ENCODE measurements around the gene TTLL9. TPM values are rescaled to one million over a fixed set of nuclear protein-coding genes. Genes with fewer than 3 reads are reported as not detected.
A peak's percentile ranks its signal among the peaks of the same experiment; 100 is the strongest.

TTLL9 gene
- total RNA-seq, 1 experiment from 2014 or later: 2.1 TPM

- H3K4me1 ChIP-seq (ENCODE audit: control insufficient read depth, insufficient read depth, low read length): no peaks in the 10 kb centered on the region; the same call in 1 of the 2 replicates
- H3K27me3 ChIP-seq (ENCODE audit: control insufficient read depth, insufficient read depth, low read length): peaks cover 3% of the 10 kb centered on the region; the same call in 1 of the 2 replicates
- ATAC-seq: no peak
- CTCF ChIA-PET: no interaction called here
- H3K4me3 ChIP-seq (ENCODE audit: low read depth in 2 of 2, low read length in 2 of 2): peak overlapping the region; percentile 52 to 66
- H3K27ac ChIP-seq (ENCODE audit: low read length): peak overlapping the region; percentile 52
- DNase-seq (ENCODE audit: low read depth, low spot score): no peak
- intact Hi-C loops (cut with micrococcal nuclease; ENCODE audit: unreplicated experiment) (no loop called here), in situ Hi-C loops (cut with HindIII; ENCODE audit: low pct_unique_long_range_greater_than_20kb, low sequenced_read_pairs) (no loop called here)
- no peaks in the 10 kb centered on the region for H3K36me3 ChIP-seq (ENCODE audit: control insufficient read depth, insufficient read depth, low read length)
- TF ChIP-seq TCF7L2 (IDR thresholded peaks at IDR 0.05; ENCODE audit: low read depth, low read length) (no peak), CTCF (IDR thresholded peaks at IDR 0.05) (no peak), POLR2AphosphoS5 (IDR thresholded peaks at IDR 0.05; ENCODE audit: low read depth, low read length) (no peak), SIN3A (IDR thresholded peaks at IDR 0.05; ENCODE audit: borderline replicate concordance, insufficient read depth, low read depth, low read length) (no peak), REST (IDR thresholded peaks at IDR 0.05; ENCODE audit: insufficient read depth in 1 of 2, low read depth in 2 of 2, low read length in 1 of 2) (no peak)
- H3K9me3 ChIP-seq (ENCODE audit: control insufficient read depth, insufficient read depth, low read depth, low read length): no peaks in the 10 kb centered on the region
- POLR2A ChIA-PET: no interaction called here
- no TSS peak for BruUV-seq (replicated peaks)
These were observed 827 bp upstream of the TTLL9 start for GRCh38 chr20:31869673-31869941.

GRCh38 chr20:31870726-31871617 lies 538 bp downstream of the TTLL9 start:
- no peaks in the 10 kb centered on the region; the same call in 1 of the 2 replicates for H3K4me1 ChIP-seq (ENCODE audit: control insufficient read depth, insufficient read depth, low read length)
- H3K27ac ChIP-seq (ENCODE audit: low read length): peak overlapping the region; percentile 18
- no peaks in the 10 kb centered on the region for H3K36me3 ChIP-seq (ENCODE audit: control insufficient read depth, insufficient read depth, low read length)
- H3K27me3 ChIP-seq (ENCODE audit: control insufficient read depth, insufficient read depth, low read length): peaks cover 3% of the 10 kb centered on the region; the same call in 1 of the 2 replicates
- in situ Hi-C loops (cut with HindIII; ENCODE audit: low pct_unique_long_range_greater_than_20kb, low sequenced_read_pairs) (no loop called here), intact Hi-C loops (cut with micrococcal nuclease; ENCODE audit: unreplicated experiment) (no loop called here)
- CTCF ChIA-PET: interaction anchor here (0.8 kb wide), 2 partner anchors 24 to 160 kb away, joined by 3 to 4 read pairs; no protein-coding TSS in a partner anchor
- peak; percentile 31 for ATAC-seq
- POLR2A ChIA-PET: interaction anchor here (1.2 kb wide), 1 partner anchor 105 kb away, joined by 3 read pairs; no protein-coding TSS in a partner anchor
- DNase-seq (ENCODE audit: low read depth, low spot score): no peak
- TF ChIP-seq POLR2AphosphoS5 (IDR thresholded peaks at IDR 0.05; ENCODE audit: low read depth, low read length): no peak
- no peak for TF ChIP-seq TCF7L2 (IDR thresholded peaks at IDR 0.05; ENCODE audit: low read depth, low read length)
- no peak for TF ChIP-seq REST (IDR thresholded peaks at IDR 0.05; ENCODE audit: insufficient read depth in 1 of 2, low read depth in 2 of 2, low read length in 1 of 2)
- TF ChIP-seq SIN3A (IDR thresholded peaks at IDR 0.05; ENCODE audit: borderline replicate concordance, insufficient read depth, low read depth, low read length): no peak
- TF ChIP-seq CTCF (IDR thresholded peaks at IDR 0.05): no peak
- no TSS peak for BruUV-seq (replicated peaks)
- H3K9me3 ChIP-seq (ENCODE audit: control insufficient read depth, insufficient read depth, low read depth, low read length): no peaks in the 10 kb centered on the region
- peak overlapping the region; percentile 52 to 66 for H3K4me3 ChIP-seq (ENCODE audit: low read depth in 2 of 2, low read length in 2 of 2)

Data from Panc1 (cell line).